K562 (cell line): ENCODE results near the gene SYNPO. TPM values are rescaled to one million over a fixed set of nuclear protein-coding genes. Genes with fewer than 3 reads are reported as not detected.

ENCODE experiments used
- ATAC-seq: fragments of 200-7000 bp; cut with Tn5 transposase; 3 replicates; pipeline ENCODE4 v1.9.1; 2020; ENCODE audit warnings: moderate library complexity
- BruUV-seq: library from RNA; stranded (reverse); fragments of 400-500 nt; replicated peaks from 2 replicates; lab custom pipeline; 2021; lab: Mats Ljungman, UMichigan
- CTCF ChIA-PET: fragments of 300-600 bp; formaldehyde crosslinking; extraction: SDS; loops from one replicate; lab custom pipeline; 2021; ENCODE audit warnings: low intra/inter-chr PET ratio; lab: Yijun Ruan, JAX
- POLR2A ChIA-PET: fragments of 300-600, 350-650 bp; sonication (Branson Sonifier 250); formaldehyde crosslinking; extraction: SDS; loops from one replicate; lab custom pipeline; 2021; ENCODE audit warnings: antibody characterized with exemption, inconsistent platforms; lab: Yijun Ruan, JAX
- DNase-seq, 4 experiments: peaks; one replicate each; pipeline versions ENCODE4 v3.0.0 to v3.0.0-alpha.2; 2011 to 2018; ENCODE audit warnings: low spot score in 3 of 4, mixed read lengths in 3 of 4; ENCODE audit errors: extremely low read depth in 1 of 4
- FAIRE-seq: peaks from 2 replicates; lab custom pipeline; 2011; peaks lifted over from hg19 to GRCh38; lab: Jason Lieb, UNC
- H2AFZ ChIP-seq: 2 replicates; pipeline ENCODE4 v1.6.0; 2011; ENCODE audit warnings: low read depth, low read length, control low read depth, inconsistent platforms
- H3K27ac ChIP-seq: fragments of 200-600 bp; 3 replicates; pipeline ENCODE4 v1.8.0; 2011; ENCODE audit warnings: low read depth, mild to moderate bottlenecking, control low read depth, inconsistent platforms, low read length, moderate library complexity, mixed read lengths; ENCODE audit errors: extremely low read depth
- H3K27me3 ChIP-seq, 2 experiments: fragments of 300-600 bp in 1 of 2; 2 replicates in 1 of 2; 3 replicates in 1 of 2; pipeline versions ENCODE4 v1.6.0 to v1.8.0; 2011; ENCODE audit warnings: inconsistent platforms in 2 of 2, low read length in 2 of 2, mild to moderate bottlenecking in 1 of 2, mixed read lengths in 1 of 2, moderate library complexity in 1 of 2; ENCODE audit not compliant: control insufficient read depth in 2 of 2, insufficient read depth in 2 of 2
- H3K36me3 ChIP-seq: fragments of 300-600 bp; 3 replicates; pipeline ENCODE4 v1.8.0; 2011; ENCODE audit warnings: mild to moderate bottlenecking, low read length, inconsistent platforms; ENCODE audit not compliant: control insufficient read depth, insufficient read depth
- H3K4me1 ChIP-seq, 2 experiments: fragments of 200-600 bp in 1 of 2; replicated peaks in 1 of 2; 2 replicates in 1 of 2; 3 replicates in 1 of 2; pipeline versions ENCODE4 v1.5.1 to v1.8.0; 2011; ENCODE audit warnings: inconsistent platforms in 2 of 2, low read length in 2 of 2, mild to moderate bottlenecking in 1 of 2, mixed read lengths in 1 of 2, moderate library complexity in 1 of 2; ENCODE audit not compliant: control insufficient read depth in 2 of 2, insufficient read depth in 2 of 2
- H3K4me2 ChIP-seq: 2 replicates; pipeline ENCODE4 v1.6.1; 2011; ENCODE audit warnings: low read length, control low read depth, inconsistent platforms, mixed read lengths; ENCODE audit not compliant: insufficient read depth
- H3K4me3 ChIP-seq: fragments of 200-600 bp; sonication (generic), shearing (Covaris generic); 2 replicates; pipeline ENCODE4 v1.5.1; 2016; ENCODE audit warnings: control low read depth, inconsistent platforms
- H3K79me2 ChIP-seq: fragments of 200-600 bp; 3 replicates; pipeline ENCODE4 v1.8.0; 2011; ENCODE audit warnings: low read length, inconsistent platforms; ENCODE audit not compliant: control insufficient read depth, insufficient read depth
- H3K9ac ChIP-seq, 2 experiments: 2 replicates each; pipeline versions ENCODE4 v1.6.0 to v1.6.1; 2011; ENCODE audit warnings: low read depth in 2 of 2, low read length in 2 of 2, control low read depth in 1 of 2, inconsistent platforms in 1 of 2, mild to moderate bottlenecking in 1 of 2, mixed read lengths in 1 of 2; ENCODE audit not compliant: insufficient read depth in 1 of 2
- H3K9me1 ChIP-seq: one replicate; pipeline ENCODE4 v1.6.0; 2011; ENCODE audit warnings: inconsistent platforms, mild to moderate bottlenecking, low read length, moderate library complexity; ENCODE audit not compliant: control insufficient read depth, insufficient read depth
- H3K9me3 ChIP-seq: replicated peaks from 2 replicates; pipeline ENCODE4 v1.5.1; 2011; ENCODE audit warnings: low read depth, low read length, inconsistent platforms; ENCODE audit not compliant: control insufficient read depth, insufficient read depth
- H4K20me1 ChIP-seq: replicated peaks from 2 replicates; pipeline ENCODE4 v1.6.1; 2011; ENCODE audit warnings: low read length, inconsistent platforms, mixed read lengths; ENCODE audit not compliant: control insufficient read depth, insufficient read depth
- IRF2 ChIP-seq: sonication (generic); formaldehyde crosslinking; IDR thresholded peaks from 2 replicates; pipeline ENCODE4 v1.8.1; 2022; ENCODE audit warnings: mild to moderate bottlenecking, missing genetic modification reagents
- MEF2D ChIP-seq: conservative IDR thresholded peaks from 2 replicates; pipeline ENCODE4 v1.6.1; 2016; ENCODE audit warnings: low read depth, missing genetic modification characterization, missing compliant biosample characterization
- POLR2H ChIP-seq: IDR thresholded peaks from 2 replicates; pipeline ENCODE4 v1.6.1; 2016; ENCODE audit warnings: missing genetic modification characterization, low read depth, mild to moderate bottlenecking, control low read depth, missing compliant biosample characterization, moderate library complexity
- RAD51 ChIP-seq: fragments of 450-650 bp; IDR thresholded peaks from 2 replicates; pipeline ENCODE4 v1.7.1; 2016; ENCODE audit warnings: low read depth, mild to moderate bottlenecking, borderline replicate concordance
- RBM17 ChIP-seq: fragments of 200-400 bp; formaldehyde crosslinking; IDR thresholded peaks from 2 replicates; pipeline ENCODE4 v1.6.1; 2017; ENCODE audit warnings: low read depth, mild to moderate bottlenecking, low read length, borderline replicate concordance
- RHOXF2B ChIP-seq: fragments of 250-450 bp; sonication (Bioruptor Pico); conservative IDR thresholded peaks from 2 replicates; pipeline ENCODE4 v1.5.1; 2021
- RNF2 ChIP-seq: sonication (generic); IDR thresholded peaks from 2 replicates; pipeline ENCODE4 v1.6.1; 2016
- SIX5 ChIP-seq, 2 experiments: IDR thresholded peaks; 2 replicates each; pipeline ENCODE4 v1.6.1; 2011; ENCODE audit warnings: low read length in 2 of 2, borderline replicate concordance in 1 of 2, low read depth in 1 of 2, mild to moderate bottlenecking in 1 of 2, moderate library complexity in 1 of 2; ENCODE audit not compliant: insufficient read depth in 1 of 2
- SMARCC2 ChIP-seq: fragments of 450-650 bp; IDR thresholded peaks from 2 replicates; pipeline ENCODE4 v1.6.1; 2017; ENCODE audit warnings: antibody characterized with exemption, moderate library complexity, mild to moderate bottlenecking, low read depth
- SNRNP70 ChIP-seq: fragments of 200-400 bp; formaldehyde crosslinking; optimal IDR thresholded peaks from 2 replicates; pipeline ENCODE3; 2017; ENCODE audit warnings: low read depth, low read length
- TAL1 ChIP-seq: fragments of 450-650 bp; IDR thresholded peaks from 2 replicates; pipeline ENCODE4 v1.6.1; 2016; ENCODE audit warnings: mild to moderate bottlenecking
- ZNF263 ChIP-seq: sonication (generic); formaldehyde crosslinking; IDR thresholded peaks from 2 replicates; pipeline ENCODE4 v1.8.0; 2022; ENCODE audit warnings: mild to moderate bottlenecking, missing genetic modification reagents, borderline replicate concordance
- ZNF57 ChIP-seq: fragments of 450-650 bp; formaldehyde crosslinking; IDR thresholded peaks from 2 replicates; pipeline ENCODE4 v1.4.0; 2020; ENCODE audit warnings: mild to moderate bottlenecking, moderate library complexity
- WGBS: fragments of 100-300 bp; shearing (Covaris generic); methylation state at CpG from one replicate; pipeline ENCODE4 v1.1.6; 2016; ENCODE audit warnings: low coverage, mixed read lengths; ENCODE audit not compliant: insufficient coverage; ENCODE audit errors: missing lambda C conversion rate; 5-methylcytosine and 5-hydroxymethylcytosine counted together
- in situ Hi-C: fragments of 300-500 bp; cut with MboI; formaldehyde crosslinking; loops from 4 replicates; pipeline ENCODE4 v1.15.0; 2018; ENCODE audit warnings: inconsistent platforms, mixed read lengths
- intact Hi-C: fragments of 100-400 bp; cut with micrococcal nuclease; formaldehyde crosslinking; loops from 2 replicates; pipeline ENCODE4 v1.14.2; 2022
- polyA plus RNA-seq, 8 experiments: library from polyadenylated mRNA; depleted of rRNA in 4 of 8; stranded (reverse) in 5 of 8; unstranded in 3 of 8; fragments of >200 nt; fragmentation: Nextera tagmentation in 2 of 8; fragmentation: Illumina TruSeq in 1 of 8; extraction: Ambion mirVana in 2 of 8; extraction: Trizol in 1 of 8; gene quantifications; 2 replicates each; pipeline versions ENCODE4 v1.2.1 to v1.2.3, GENCODE V29; 2011 to 2014; ENCODE audit warnings: inconsistent platforms in 1 of 8, missing spikeins in 1 of 8
- total RNA-seq, 7 experiments: library from RNA; depleted of rRNA in 6 of 7; stranded (reverse); fragments of >200 nt in 6 of 7; fragmentation: Illumina TruSeq in 2 of 7; extraction: Trizol in 2 of 7; gene quantifications; 2 replicates each; pipeline versions ENCODE4 v1.2.1 to v1.2.3, GENCODE V29; 2011 to 2021; ENCODE audit warnings: low replicate concordance in 1 of 7
- TF ChIP-seq, protein P1 (sequence below): sonication (generic); formaldehyde crosslinking; IDR thresholded peaks from 2 replicates; pipeline ENCODE4 v1.8.1; 2022; ENCODE audit warnings: missing genetic modification reagents
- TF ChIP-seq, protein P2 (sequence below): fragments of 450-650 bp; formaldehyde crosslinking; IDR thresholded peaks from 2 replicates; pipeline ENCODE4 v1.4.0; 2020; ENCODE audit warnings: mild to moderate bottlenecking, moderate library complexity
- TF ChIP-seq, protein P3 (sequence below): sonication (generic); formaldehyde crosslinking; IDR thresholded peaks from 2 replicates; pipeline ENCODE4 v1.8.0; 2022; ENCODE audit warnings: mild to moderate bottlenecking, missing genetic modification reagents, borderline replicate concordance

The SYNPO gene
- total and polyA plus RNA-seq, 9 of the 15 experiments (the other 6 are each of a cell fraction or from before 2014, with no cell fraction given): 0.01 to 0.31 (median 0.03) TPM; not detected in 4

DNA sequence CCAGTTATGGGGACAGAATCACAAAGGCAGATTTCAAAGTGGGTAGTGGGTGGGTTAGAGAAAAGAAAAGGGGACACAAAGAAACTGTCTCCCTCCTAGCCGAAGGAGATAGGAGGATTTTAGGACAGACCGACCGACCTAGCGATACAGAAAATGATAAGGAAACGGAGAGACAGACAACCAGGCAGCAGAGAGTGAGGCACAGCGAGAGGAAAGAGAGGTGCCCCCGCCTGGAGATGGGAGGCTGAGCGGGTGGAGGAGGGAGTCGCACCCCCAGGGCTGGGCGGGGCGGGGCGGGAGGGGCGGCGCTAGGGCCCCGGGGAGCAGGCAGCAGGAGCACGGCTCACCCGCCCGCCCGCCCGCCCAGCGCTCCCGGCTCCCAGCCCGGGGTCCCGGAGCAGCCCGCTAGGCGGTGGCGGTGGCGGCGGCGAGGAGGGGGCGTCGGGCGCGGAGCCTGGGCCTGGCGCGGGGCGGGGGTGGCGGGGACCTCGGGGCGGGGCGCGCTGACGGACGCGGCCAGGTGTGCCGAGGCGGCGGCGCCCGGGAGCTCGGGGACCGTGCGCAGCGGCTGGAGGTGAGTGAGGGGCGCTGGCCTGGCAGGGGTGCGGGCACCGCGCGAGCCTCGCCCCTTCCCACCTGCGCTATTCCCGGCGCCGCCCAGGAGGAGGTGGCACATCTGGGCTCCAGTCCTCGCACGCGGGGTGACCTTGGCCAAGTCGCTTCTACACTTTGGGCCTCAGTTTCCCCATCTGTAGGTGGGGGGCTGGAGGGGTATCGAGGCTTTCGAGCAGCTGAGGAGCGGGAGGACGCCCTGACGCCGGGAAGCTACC, 15.9 kb upstream of the SYNPO start:
- Histone ChIP-seq H3K36me3 (no peaks in the 10 kb centered on the region), H3K4me2 (peak overlapping the region; percentile 51; the same call in 1 of the 2 replicates), H3K9ac (peak overlapping the region in 1 of 2 experiments; percentile 57; a peak in 2 of 4 replicates), H3K79me2 (no peaks in the 10 kb centered on the region), H4K20me1 (peaks cover 8% of the 10 kb centered on the region; the same call in 1 of the 2 replicates), H2AFZ (no peak overlapping the region), H3K9me3 (no peaks in the 10 kb centered on the region), H3K9me1 (no peaks in the 10 kb centered on the region), H3K27me3 (peaks cover 22 to 71% of the 10 kb centered on the region in 2 experiments; a peak in 4 of 5 replicates), H3K4me1 (peaks cover 0 to 9% of the 10 kb centered on the region in 2 experiments; a peak in 2 of 5 replicates), H3K4me3 (no peak overlapping the region), H3K27ac (no peak overlapping the region)
- peak; percentile 82 for ATAC-seq
- in situ Hi-C loops (no loop called here), intact Hi-C loops (no loop called here)
- no peak for FAIRE-seq
- WGBS: 6% methylated on average over 26 of the region's 74 CpGs
- CTCF ChIA-PET: no interaction called here
- peak; percentile 54 to 92 (median 83) for DNase-seq
- no TSS peak for BruUV-seq
- POLR2A ChIA-PET: no interaction called here
- TF ChIP-seq ZNF263 (CRISPR knock-in tag) (0 out of 2 replicates have a peak, but pooled peaks have one; percentile 20), POLR2H (tag) (no peak), TAL1 (no peak), SNRNP70 (no peak), MEF2D (tag) (no peak), SIX5 (IDR thresholded peaks at IDR 0.05; ENCODE audit: borderline replicate concordance in 1 of 2, insufficient read depth in 1 of 2, low read depth in 1 of 2, low read length in 2 of 2) (no peak), RHOXF2B (CRISPR knock-in tag) (no peak), RBM17 (no peak), IRF2 (CRISPR knock-in tag) (no peak), ZNF57 (CRISPR knock-in tag) (no peak), RAD51 (no peak), RNF2 (no peak), SMARCC2 (no peak)
- TF ChIP-seq, protein P1, sequence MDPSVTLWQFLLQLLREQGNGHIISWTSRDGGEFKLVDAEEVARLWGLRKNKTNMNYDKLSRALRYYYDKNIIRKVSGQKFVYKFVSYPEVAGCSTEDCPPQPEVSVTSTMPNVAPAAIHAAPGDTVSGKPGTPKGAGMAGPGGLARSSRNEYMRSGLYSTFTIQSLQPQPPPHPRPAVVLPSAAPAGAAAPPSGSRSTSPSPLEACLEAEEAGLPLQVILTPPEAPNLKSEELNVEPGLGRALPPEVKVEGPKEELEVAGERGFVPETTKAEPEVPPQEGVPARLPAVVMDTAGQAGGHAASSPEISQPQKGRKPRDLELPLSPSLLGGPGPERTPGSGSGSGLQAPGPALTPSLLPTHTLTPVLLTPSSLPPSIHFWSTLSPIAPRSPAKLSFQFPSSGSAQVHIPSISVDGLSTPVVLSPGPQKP (CRISPR knock-in tag): no peak
- TF ChIP-seq, protein P2, sequence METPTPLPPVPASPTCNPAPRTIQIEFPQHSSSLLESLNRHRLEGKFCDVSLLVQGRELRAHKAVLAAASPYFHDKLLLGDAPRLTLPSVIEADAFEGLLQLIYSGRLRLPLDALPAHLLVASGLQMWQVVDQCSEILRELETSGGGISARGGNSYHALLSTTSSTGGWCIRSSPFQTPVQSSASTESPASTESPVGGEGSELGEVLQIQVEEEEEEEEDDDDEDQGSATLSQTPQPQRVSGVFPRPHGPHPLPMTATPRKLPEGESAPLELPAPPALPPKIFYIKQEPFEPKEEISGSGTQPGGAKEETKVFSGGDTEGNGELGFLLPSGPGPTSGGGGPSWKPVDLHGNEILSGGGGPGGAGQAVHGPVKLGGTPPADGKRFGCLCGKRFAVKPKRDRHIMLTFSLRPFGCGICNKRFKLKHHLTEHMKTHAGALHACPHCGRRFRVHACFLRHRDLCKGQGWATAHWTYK (CRISPR knock-in tag): no peak
- TF ChIP-seq, protein P3, sequence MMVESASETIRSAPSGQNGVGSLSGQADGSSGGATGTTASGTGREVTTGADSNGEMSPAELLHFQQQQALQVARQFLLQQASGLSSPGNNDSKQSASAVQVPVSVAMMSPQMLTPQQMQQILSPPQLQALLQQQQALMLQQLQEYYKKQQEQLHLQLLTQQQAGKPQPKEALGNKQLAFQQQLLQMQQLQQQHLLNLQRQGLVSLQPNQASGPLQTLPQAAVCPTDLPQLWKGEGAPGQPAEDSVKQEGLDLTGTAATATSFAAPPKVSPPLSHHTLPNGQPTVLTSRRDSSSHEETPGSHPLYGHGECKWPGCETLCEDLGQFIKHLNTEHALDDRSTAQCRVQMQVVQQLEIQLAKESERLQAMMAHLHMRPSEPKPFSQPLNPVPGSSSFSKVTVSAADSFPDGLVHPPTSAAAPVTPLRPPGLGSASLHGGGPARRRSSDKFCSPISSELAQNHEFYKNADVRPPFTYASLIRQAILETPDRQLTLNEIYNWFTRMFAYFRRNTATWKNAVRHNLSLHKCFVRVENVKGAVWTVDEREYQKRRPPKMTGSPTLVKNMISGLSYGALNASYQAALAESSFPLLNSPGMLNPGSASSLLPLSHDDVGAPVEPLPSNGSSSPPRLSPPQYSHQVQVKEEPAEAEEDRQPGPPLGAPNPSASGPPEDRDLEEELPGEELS (CRISPR knock-in tag): no peak
